GM23248 (cell line): ENCODE results near the gene PIBF1.

Experiments
- EZH2 ChIP-seq: fragments of 200-600 bp; sonication (generic); IDR thresholded peaks from 2 replicates; pipeline ENCODE4 v1.6.1; 2018; ENCODE audit warnings: antibody characterized with exemption, mild to moderate bottlenecking; ENCODE audit not compliant: insufficient read depth, poor library complexity, severe bottlenecking
- EZH2phosphoT487 ChIP-seq: fragments of 200-600 bp; sonication (generic); IDR thresholded peaks from 2 replicates; pipeline ENCODE4 v1.6.1; 2018; ENCODE audit warnings: antibody characterized with exemption, moderate library complexity, mild to moderate bottlenecking, low read depth; ENCODE audit not compliant: insufficient read depth

- TF ChIP-seq EZH2 = no peak
- no peak for TF ChIP-seq EZH2phosphoT487
Observed at GRCh38 chr13:73058064-73058313, 276.1 kb downstream of the PIBF1 start.
